ENCODE results near the gene LRRC61. TPM values are rescaled to one million over a fixed set of nuclear protein-coding genes. Genes with fewer than 3 reads are reported as not detected.

The LRRC61 gene
- polyA plus RNA-seq, 1 of the 3 experiments (the other 2 are of a cell fraction), result 0.99 TPM

DNA sequence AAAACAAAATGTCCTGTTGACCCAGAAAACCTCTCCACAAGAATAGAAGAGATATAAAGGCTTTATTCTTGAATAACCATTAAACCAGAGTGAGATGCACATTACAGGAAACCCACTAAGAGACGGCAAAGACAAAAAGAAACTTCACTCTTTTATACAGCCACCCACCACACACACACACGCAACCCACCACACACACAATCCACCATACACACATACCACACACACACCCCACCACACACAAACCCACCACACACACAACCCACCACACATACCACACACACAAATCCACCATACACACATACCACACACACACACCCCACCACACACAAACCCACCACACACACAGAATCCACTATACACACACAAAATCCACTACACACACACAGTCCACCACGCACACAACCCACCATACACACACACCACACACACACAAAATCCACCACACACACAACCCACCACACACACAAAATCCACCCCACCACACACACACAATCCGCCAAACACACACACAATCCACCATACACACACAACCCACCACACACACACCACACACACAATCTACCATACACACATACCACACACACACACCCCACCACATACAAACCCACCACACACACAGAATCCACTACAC lies 36.0 kb downstream of the LRRC61 start:
- no peak overlapping the region for H3K4me3 ChIP-seq (ENCODE audit: low read depth in 2 of 2, low read length in 1 of 2)
- no peaks in the 10 kb centered on the region for H3K9me2 ChIP-seq
- ChIA-PET CTCF (interaction anchor here (1.0 to 5.7 kb wide), 8 partner anchors 9 to 90 kb away, joined by 3 to 57 read pairs (median 4); partner anchors contain the start of genes RARRES2 and REPIN1), POLR2A (interaction anchor here (0.6 kb wide), 1 partner anchor 591 kb away, joined by 3 read pairs; no protein-coding TSS in a partner anchor)
- H3K79me2 ChIP-seq (ENCODE audit: insufficient read depth), result no peaks in the 10 kb centered on the region
- H3K36me3 ChIP-seq (replicated peaks in 1 of 2; ENCODE audit: control insufficient read depth in 1 of 2, insufficient read depth in 2 of 2, low read length in 1 of 2), result no peaks in the 10 kb centered on the region
- no peaks in the 10 kb centered on the region for H3K9me3 ChIP-seq
- H3K27ac ChIP-seq (ENCODE audit: low read depth in 2 of 2, low read length in 1 of 2), result no peak overlapping the region
- no peak for DNase-seq
- H2AFZ ChIP-seq (ENCODE audit: low read depth), result no peak overlapping the region
- H3K9ac ChIP-seq, result no peak overlapping the region
- TF ChIP-seq ELF1 (IDR thresholded peaks at IDR 0.05), result no peak
- TF ChIP-seq RCOR1 (IDR thresholded peaks at IDR 0.05; ENCODE audit: low read length), result no peak
- TF ChIP-seq, protein P1, sequence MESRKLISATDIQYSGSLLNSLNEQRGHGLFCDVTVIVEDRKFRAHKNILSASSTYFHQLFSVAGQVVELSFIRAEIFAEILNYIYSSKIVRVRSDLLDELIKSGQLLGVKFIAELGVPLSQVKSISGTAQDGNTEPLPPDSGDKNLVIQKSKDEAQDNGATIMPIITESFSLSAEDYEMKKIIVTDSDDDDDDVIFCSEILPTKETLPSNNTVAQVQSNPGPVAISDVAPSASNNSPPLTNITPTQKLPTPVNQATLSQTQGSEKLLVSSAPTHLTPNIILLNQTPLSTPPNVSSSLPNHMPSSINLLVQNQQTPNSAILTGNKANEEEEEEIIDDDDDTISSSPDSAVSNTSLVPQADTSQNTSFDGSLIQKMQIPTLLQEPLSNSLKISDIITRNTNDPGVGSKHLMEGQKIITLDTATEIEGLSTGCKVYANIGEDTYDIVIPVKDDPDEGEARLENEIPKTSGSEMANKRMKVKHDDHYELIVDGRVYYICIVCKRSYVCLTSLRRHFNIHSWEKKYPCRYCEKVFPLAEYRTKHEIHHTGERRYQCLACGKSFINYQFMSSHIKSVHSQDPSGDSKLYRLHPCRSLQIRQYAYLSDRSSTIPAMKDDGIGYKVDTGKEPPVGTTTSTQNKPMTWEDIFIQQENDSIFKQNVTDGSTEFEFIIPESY (IDR thresholded peaks at IDR 0.05; ENCODE audit: borderline replicate concordance, low read depth), result no peak
- no peak for TF ChIP-seq YY1 (IDR thresholded peaks at IDR 0.05; ENCODE audit: low read depth)
- TF ChIP-seq FOXM1 (IDR thresholded peaks at IDR 0.05; ENCODE audit: low read depth), result no peak
- no peak for TF ChIP-seq RFX5 (IDR thresholded peaks at IDR 0.05; ENCODE audit: low read length)
- TF ChIP-seq, protein P2, sequence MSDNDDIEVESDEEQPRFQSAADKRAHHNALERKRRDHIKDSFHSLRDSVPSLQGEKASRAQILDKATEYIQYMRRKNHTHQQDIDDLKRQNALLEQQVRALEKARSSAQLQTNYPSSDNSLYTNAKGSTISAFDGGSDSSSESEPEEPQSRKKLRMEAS (IDR thresholded peaks at IDR 0.05; ENCODE audit: low read depth), result no peak
- TF ChIP-seq NRF1 (IDR thresholded peaks at IDR 0.05; ENCODE audit: low read depth, low read length), result no peak
- TF ChIP-seq, protein P3, sequence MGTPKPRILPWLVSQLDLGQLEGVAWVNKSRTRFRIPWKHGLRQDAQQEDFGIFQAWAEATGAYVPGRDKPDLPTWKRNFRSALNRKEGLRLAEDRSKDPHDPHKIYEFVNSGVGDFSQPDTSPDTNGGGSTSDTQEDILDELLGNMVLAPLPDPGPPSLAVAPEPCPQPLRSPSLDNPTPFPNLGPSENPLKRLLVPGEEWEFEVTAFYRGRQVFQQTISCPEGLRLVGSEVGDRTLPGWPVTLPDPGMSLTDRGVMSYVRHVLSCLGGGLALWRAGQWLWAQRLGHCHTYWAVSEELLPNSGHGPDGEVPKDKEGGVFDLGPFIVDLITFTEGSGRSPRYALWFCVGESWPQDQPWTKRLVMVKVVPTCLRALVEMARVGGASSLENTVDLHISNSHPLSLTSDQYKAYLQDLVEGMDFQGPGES (IDR thresholded peaks at IDR 0.05; ENCODE audit: low read depth, low read length), result no peak
- TF ChIP-seq SMC3 (IDR thresholded peaks at IDR 0.05; ENCODE audit: low read depth, low read length), result no peak
- no peak for TF ChIP-seq NFIC (IDR thresholded peaks at IDR 0.05; ENCODE audit: borderline replicate concordance)
- peaks cover 0 to 12% of the 10 kb centered on the region in 2 experiments; a peak in 3 of 4 replicates for H3K4me1 ChIP-seq (ENCODE audit: control insufficient read depth in 1 of 2, insufficient read depth in 2 of 2, low read depth in 1 of 2, low read length in 1 of 2)
- H4K20me1 ChIP-seq (ENCODE audit: insufficient read depth), result no peaks in the 10 kb centered on the region
- H3K27me3 ChIP-seq (ENCODE audit: insufficient read depth), result no peaks in the 10 kb centered on the region
- H3K4me2 ChIP-seq, result no peak overlapping the region
- H3F3A ChIP-seq (replicated peaks; ENCODE audit: insufficient read depth), result no peaks in the 10 kb centered on the region
- 92% methylated on average over 4 of the region's 4 CpGs for WGBS (ENCODE audit: low lambda C conversion rate)

DNA sequence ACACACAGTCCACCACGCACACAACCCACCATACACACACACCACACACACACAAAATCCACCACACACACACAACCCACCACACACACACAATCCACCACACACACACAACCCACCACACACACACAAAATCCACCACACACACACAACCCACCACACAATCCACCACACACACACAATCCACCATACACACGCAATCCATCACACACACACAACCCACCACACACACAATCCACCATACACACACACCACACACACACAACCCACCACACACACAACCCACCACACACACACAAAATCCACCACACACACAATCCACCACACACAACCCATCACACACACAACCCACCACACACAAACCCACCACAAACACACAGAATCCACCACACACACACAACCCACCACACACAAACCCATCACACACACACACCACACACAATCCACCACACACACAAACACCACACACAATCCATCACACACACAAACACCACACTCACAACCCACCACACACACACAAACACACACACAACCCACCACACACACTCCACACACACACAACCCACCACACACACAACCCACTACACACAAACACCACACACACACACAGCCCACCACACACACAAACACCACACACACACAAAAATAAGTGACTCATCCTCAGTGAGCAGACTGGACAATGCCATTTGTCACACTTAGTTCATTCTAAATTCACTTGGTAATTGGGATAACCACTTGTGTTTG lies 36.6 kb downstream of the LRRC61 start:
- CTCF ChIA-PET, result no interaction called here
- Histone ChIP-seq H3F3A (replicated peaks; ENCODE audit: insufficient read depth) (no peaks in the 10 kb centered on the region), H3K4me3 (ENCODE audit: low read depth in 2 of 2, low read length in 1 of 2) (no peak overlapping the region), H3K9me3 (no peaks in the 10 kb centered on the region), H3K9me2 (no peaks in the 10 kb centered on the region), H2AFZ (ENCODE audit: low read depth) (no peak overlapping the region), H4K20me1 (ENCODE audit: insufficient read depth) (no peaks in the 10 kb centered on the region), H3K9ac (no peak overlapping the region), H3K36me3 (replicated peaks in 1 of 2; ENCODE audit: control insufficient read depth in 1 of 2, insufficient read depth in 2 of 2, low read length in 1 of 2) (no peaks in the 10 kb centered on the region), H3K79me2 (ENCODE audit: insufficient read depth) (no peaks in the 10 kb centered on the region), H3K4me2 (no peak overlapping the region), H3K27ac (ENCODE audit: low read depth in 2 of 2, low read length in 1 of 2) (no peak overlapping the region), H3K27me3 (ENCODE audit: insufficient read depth) (no peaks in the 10 kb centered on the region), H3K4me1 (ENCODE audit: control insufficient read depth in 1 of 2, insufficient read depth in 2 of 2, low read depth in 1 of 2, low read length in 1 of 2) (peaks cover 0 to 14% of the 10 kb centered on the region in 2 experiments; a peak in 3 of 4 replicates)
- TF ChIP-seq TEAD4 (IDR thresholded peaks at IDR 0.05; ENCODE audit: borderline replicate concordance, insufficient read depth), result no peak
- no peak for TF ChIP-seq FOXJ3 (CRISPR knock-in tag; IDR thresholded peaks at IDR 0.05)
- TF ChIP-seq YY1 (IDR thresholded peaks at IDR 0.05; ENCODE audit: low read depth), result no peak
- TF ChIP-seq, protein P4, sequence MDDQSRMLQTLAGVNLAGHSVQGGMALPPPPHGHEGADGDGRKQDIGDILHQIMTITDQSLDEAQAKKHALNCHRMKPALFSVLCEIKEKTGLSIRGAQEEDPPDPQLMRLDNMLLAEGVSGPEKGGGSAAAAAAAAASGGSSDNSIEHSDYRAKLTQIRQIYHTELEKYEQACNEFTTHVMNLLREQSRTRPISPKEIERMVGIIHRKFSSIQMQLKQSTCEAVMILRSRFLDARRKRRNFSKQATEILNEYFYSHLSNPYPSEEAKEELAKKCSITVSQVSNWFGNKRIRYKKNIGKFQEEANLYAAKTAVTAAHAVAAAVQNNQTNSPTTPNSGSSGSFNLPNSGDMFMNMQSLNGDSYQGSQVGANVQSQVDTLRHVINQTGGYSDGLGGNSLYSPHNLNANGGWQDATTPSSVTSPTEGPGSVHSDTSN (IDR thresholded peaks at IDR 0.05), result no peak
- TF ChIP-seq FOXM1 (IDR thresholded peaks at IDR 0.05; ENCODE audit: low read depth), result no peak
- TF ChIP-seq, protein P5, sequence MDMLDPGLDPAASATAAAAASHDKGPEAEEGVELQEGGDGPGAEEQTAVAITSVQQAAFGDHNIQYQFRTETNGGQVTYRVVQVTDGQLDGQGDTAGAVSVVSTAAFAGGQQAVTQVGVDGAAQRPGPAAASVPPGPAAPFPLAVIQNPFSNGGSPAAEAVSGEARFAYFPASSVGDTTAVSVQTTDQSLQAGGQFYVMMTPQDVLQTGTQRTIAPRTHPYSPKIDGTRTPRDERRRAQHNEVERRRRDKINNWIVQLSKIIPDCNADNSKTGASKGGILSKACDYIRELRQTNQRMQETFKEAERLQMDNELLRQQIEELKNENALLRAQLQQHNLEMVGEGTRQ (IDR thresholded peaks at IDR 0.05; ENCODE audit: borderline replicate concordance, low read depth, low read length), result no peak
- TF ChIP-seq, protein P2 (IDR thresholded peaks at IDR 0.05; ENCODE audit: low read depth), result no peak
- no peak for TF ChIP-seq ELF1 (IDR thresholded peaks at IDR 0.05)
- TF ChIP-seq NRF1 (IDR thresholded peaks at IDR 0.05; ENCODE audit: low read depth, low read length), result no peak
- TF ChIP-seq MXI1 (IDR thresholded peaks at IDR 0.05; ENCODE audit: low read depth, low read length), result no peak
- TF ChIP-seq MEF2A (IDR thresholded peaks at IDR 0.05; ENCODE audit: borderline replicate concordance, low read depth), result no peak
- TF ChIP-seq JUND (IDR thresholded peaks at IDR 0.05), result no peak
- POLR2A ChIA-PET, result no interaction called here
- DNase-seq, result no peak
- WGBS (ENCODE audit: low lambda C conversion rate), result 95% methylated on average over 2 of the region's 2 CpGs
